ENCODE measurements around the gene ACTG1.

The ACTG1 gene

DNA sequence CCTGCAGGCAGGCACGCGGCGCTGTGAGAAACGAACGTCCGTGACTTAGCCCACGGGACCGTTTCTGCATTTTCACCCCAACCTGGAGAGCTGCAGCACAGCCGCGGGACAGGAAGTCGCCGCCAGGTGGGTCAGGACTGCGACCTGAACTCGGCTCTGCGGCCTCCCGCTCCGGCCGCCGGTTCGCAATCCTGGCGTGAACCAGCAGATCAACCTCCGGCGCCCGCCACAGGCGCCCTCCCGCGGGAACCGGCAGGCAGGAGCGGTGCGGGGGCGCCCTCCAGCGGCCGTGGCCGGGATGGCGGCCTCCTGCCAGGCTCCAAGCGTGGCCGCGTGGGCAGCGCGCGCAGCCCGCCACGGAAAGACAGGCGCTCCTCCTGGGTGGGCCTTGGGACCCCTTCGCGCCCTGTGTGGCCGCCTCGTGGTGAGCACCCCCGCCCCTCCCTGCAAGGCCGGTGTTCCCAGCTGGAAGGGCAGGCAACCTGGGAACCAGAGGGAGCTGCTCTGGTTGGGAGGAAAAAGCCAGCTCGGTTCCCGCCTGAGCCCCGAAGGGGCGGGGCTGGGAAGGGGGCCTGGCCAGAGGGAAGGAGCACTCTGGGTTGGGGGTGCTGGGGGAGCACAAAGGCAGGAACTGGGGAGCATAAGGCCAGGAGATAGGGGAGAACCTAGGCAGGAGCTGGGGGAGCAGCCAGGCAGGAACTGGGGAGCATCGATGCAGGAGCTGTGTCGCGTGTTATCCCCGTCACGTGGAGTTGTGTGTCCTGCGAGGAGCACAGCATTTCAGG lies 28.2 kb downstream of the ACTG1 start:
- peaks cover 45% of the 10 kb centered on the region for H3K4me1 ChIP-seq
- H3K9me3 ChIP-seq, result no peaks in the 10 kb centered on the region
- peak; percentile 81 to 93 for DNase-seq (ENCODE audit: low spot score in 2 of 2)
- H3K27me3 ChIP-seq (ENCODE audit: low read depth), result no peaks in the 10 kb centered on the region
- H3K36me3 ChIP-seq (replicated peaks), result no peaks in the 10 kb centered on the region
- peak overlapping the region; percentile 33 for H3K4me3 ChIP-seq
- in situ Hi-C loops (cut with MboI; ENCODE audit: low sequenced_read_pairs), result loop anchor here (5.0 to 10.0 kb wide), 3 partner anchors 90 to 227 kb away; partner anchors contain the start of gene BAHCC1

DNA sequence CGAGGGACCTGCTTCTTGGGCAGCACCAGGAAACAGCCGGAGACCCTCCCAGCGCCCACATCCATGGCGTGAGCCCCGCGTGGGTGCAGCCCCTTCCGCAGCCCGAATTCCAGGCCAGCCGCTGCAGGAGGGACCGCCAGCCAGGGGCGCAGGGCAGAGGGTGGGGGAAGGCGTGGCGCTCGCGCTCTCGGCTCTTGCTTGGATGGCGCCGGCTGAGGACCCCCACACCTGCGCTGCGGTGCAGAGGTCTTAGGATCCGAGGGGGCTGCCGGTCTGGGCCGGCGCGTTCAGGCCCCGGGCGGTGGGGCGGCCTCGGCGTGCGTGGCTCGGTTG lies 28.8 kb downstream of the ACTG1 start:
- in situ Hi-C loops (cut with MboI; ENCODE audit: low sequenced_read_pairs), result loop anchor here (5.0 to 10.0 kb wide), 3 partner anchors 89 to 227 kb away; partner anchors contain the start of gene BAHCC1
- H3K4me1 ChIP-seq, result peaks cover 41% of the 10 kb centered on the region
- DNase-seq (ENCODE audit: low spot score in 2 of 2), result no peak

DNA sequence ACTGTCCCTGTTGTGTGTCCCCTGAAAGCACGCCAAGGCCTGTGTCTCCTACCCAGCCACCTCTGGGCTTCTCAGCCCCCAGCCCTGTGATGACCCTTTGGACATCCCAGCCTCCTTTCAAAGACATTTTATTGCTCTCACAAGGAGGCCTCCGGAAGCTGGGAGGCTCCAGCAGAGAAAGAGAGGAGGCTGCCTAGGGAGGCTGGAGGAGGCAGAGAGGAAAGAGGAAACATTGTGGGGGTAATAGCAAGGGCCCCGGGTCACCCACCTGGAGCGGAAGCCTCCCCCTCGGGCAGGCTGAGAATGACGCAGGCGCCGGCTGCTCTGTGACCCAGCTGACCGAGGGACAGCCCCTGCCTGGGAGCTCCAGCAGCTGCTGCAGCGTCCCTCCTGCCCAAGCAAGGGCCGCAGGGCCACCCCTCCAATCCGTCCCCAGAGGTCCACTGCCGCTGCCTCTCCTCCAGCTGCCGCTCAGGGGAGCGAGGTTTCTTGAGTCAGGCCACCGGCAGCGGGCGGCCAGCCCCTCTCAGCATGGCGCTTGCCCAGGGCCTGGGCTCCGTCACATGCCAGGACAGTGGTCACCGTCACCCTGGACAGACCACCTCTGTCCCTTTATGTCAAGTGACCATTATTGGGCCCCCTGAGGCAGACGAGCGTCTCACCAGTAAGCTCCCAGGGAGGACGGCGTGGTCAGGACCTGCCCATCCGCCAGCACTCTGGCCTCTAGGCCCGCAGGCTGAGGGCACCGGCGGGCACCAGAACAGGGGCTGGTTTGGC lies 29.3 kb downstream of the ACTG1 start:
- Histone ChIP-seq H3K27me3 (ENCODE audit: low read depth) (no peaks in the 10 kb centered on the region), H3K4me1 (peaks cover 37% of the 10 kb centered on the region), H3K36me3 (replicated peaks) (no peaks in the 10 kb centered on the region), H3K9me3 (no peaks in the 10 kb centered on the region), H3K4me3 (no peak overlapping the region)
- in situ Hi-C loops (cut with MboI; ENCODE audit: low sequenced_read_pairs), result loop anchor here (5.0 to 10.0 kb wide), 3 partner anchors 88 to 226 kb away; partner anchors contain the start of gene BAHCC1
- no peak for DNase-seq (ENCODE audit: low spot score in 2 of 2)

More for the DNA sequence above, 28.8 kb downstream of the ACTG1 start:
- Histone ChIP-seq H3K36me3 (replicated peaks) (no peaks in the 10 kb centered on the region), H3K27me3 (ENCODE audit: low read depth) (no peaks in the 10 kb centered on the region), H3K4me3 (peak overlapping the region; percentile 33), H3K9me3 (no peaks in the 10 kb centered on the region)

DNA sequence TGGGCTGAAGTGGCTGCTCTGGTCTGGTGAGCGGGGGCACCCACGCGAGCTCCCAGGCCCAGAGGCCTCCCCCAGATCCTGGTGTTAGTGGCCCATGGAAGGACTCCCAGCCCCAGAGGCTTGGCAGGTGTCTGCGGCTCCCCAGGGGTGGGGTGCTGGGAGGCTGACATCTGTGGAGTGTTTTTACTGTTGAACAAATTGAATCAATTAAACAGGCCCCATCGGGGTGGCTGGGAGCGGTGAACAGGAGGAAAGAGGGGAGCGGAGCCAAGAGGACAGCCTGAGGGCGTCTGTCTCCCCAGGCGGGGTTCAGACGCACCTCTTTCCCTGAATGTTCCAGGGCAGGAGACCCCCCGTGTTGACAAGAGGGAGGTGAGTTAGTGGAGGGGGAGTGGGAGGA lies 29.9 kb downstream of the ACTG1 start:
- H3K4me3 ChIP-seq, result no peak overlapping the region

GRCh38 chr17:81481815-81482505 lies 30.6 kb downstream of the ACTG1 start:
- in situ Hi-C loops (cut with MboI; ENCODE audit: low sequenced_read_pairs), result loop anchor here (5.0 to 10.0 kb wide), 3 partner anchors 87 to 225 kb away; partner anchors contain the start of gene BAHCC1
- H3K4me3 ChIP-seq, result no peak overlapping the region
- no peak for DNase-seq (ENCODE audit: low spot score in 2 of 2)
- H3K36me3 ChIP-seq (replicated peaks), result no peaks in the 10 kb centered on the region
- H3K27me3 ChIP-seq (ENCODE audit: low read depth), result no peaks in the 10 kb centered on the region
- H3K4me1 ChIP-seq, result peaks cover 25% of the 10 kb centered on the region
- no peaks in the 10 kb centered on the region for H3K9me3 ChIP-seq

More for the DNA sequence above, 29.9 kb downstream of the ACTG1 start:
- no peak for DNase-seq (ENCODE audit: low spot score in 2 of 2)
- in situ Hi-C loops (cut with MboI; ENCODE audit: low sequenced_read_pairs), result loop anchor here (5.0 to 10.0 kb wide), 3 partner anchors 88 to 225 kb away; partner anchors contain the start of gene BAHCC1
- H3K27me3 ChIP-seq (ENCODE audit: low read depth), result no peaks in the 10 kb centered on the region
- peaks cover 33% of the 10 kb centered on the region for H3K4me1 ChIP-seq
- no peaks in the 10 kb centered on the region for H3K36me3 ChIP-seq (replicated peaks)
- H3K9me3 ChIP-seq, result no peaks in the 10 kb centered on the region

GRCh38 chr17:81481073-81481799 lies 31.4 kb downstream of the ACTG1 start:
- Histone ChIP-seq H3K9me3 (no peaks in the 10 kb centered on the region), H3K4me3 (no peak overlapping the region), H3K27me3 (ENCODE audit: low read depth) (no peaks in the 10 kb centered on the region), H3K36me3 (replicated peaks) (no peaks in the 10 kb centered on the region), H3K4me1 (peaks cover 18% of the 10 kb centered on the region)
- in situ Hi-C loops (cut with MboI; ENCODE audit: low sequenced_read_pairs), result loop anchor here (5.0 to 10.0 kb wide), 3 partner anchors 86 to 224 kb away; partner anchors contain the start of gene BAHCC1
- DNase-seq (ENCODE audit: low spot score in 2 of 2), result no peak

DNA sequence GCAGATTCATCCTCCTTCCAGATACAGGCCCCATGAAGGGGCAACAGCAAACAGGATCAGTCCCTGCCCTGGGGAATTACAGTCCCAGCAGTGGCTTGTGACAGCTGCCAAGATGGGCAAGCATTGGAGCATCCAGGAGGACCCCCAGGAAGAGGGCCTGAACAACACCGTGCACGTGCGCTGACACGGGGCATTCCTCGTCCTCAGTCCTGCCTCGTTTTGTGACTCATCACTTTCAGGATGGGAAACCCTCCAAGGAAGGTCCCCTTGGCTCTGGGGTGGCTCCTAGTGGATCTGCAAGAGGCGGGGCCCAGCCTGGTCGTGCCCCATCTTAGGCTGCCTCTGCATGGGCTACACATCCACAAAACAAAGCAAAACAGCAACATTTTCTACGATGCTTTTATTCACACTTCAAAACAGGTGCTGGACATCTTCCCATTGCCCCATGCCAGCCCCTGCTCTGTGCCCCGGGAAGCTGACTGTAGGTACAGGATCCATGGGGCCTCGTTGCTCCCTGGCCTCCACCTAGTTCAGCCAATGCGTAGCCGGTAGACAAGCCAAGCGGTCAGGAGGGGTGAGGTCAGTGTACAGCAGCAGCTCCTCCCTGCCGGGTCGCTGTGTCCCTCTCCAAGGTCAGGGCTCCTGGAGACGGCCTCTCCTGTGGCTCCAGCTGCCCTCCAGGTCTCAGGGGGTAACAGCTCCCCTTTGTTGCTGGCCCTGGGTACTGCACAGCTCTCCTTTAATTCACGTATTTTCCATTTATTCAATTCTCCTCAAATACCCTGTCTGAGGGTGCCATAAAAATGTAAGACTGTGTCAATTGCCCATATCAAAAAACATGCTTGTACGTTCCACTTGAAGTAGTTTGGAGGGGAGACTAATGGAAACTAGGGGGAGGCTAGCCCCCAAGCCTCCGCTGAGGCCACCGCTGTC lies 32.2 kb downstream of the ACTG1 start:
- no peak for DNase-seq (ENCODE audit: low spot score in 2 of 2)
- in situ Hi-C loops (cut with MboI; ENCODE audit: low sequenced_read_pairs), result loop anchor here (5.0 to 10.0 kb wide), 3 partner anchors 86 to 223 kb away; partner anchors contain the start of gene BAHCC1
- Histone ChIP-seq H3K4me3 (no peak overlapping the region), H3K9me3 (no peaks in the 10 kb centered on the region), H3K27me3 (ENCODE audit: low read depth) (no peaks in the 10 kb centered on the region), H3K4me1 (peaks cover 11% of the 10 kb centered on the region), H3K36me3 (replicated peaks) (no peaks in the 10 kb centered on the region)

- Histone ChIP-seq H3K27me3 (ENCODE audit: low read depth) (no peaks in the 10 kb centered on the region), H3K4me3 (no peak overlapping the region), H3K36me3 (replicated peaks) (no peaks in the 10 kb centered on the region), H3K9me3 (no peaks in the 10 kb centered on the region), H3K4me1 (peaks cover 5% of the 10 kb centered on the region)
- DNase-seq (ENCODE audit: low spot score in 2 of 2), result no peak
- in situ Hi-C loops (cut with MboI; ENCODE audit: low sequenced_read_pairs), result loop anchor here (5.0 to 10.0 kb wide), 3 partner anchors 85 to 222 kb away; partner anchors contain the start of gene BAHCC1
Observed at GRCh38 chr17:81479175-81480071, 33.2 kb downstream of the ACTG1 start.

GRCh38 chr17:81478119-81478518 lies 34.5 kb downstream of the ACTG1 start:
- in situ Hi-C loops (cut with MboI; ENCODE audit: low sequenced_read_pairs), result no loop called here
- Histone ChIP-seq H3K4me1 (no peaks in the 10 kb centered on the region), H3K27me3 (ENCODE audit: low read depth) (no peaks in the 10 kb centered on the region), H3K4me3 (no peak overlapping the region), H3K9me3 (no peaks in the 10 kb centered on the region), H3K36me3 (replicated peaks) (no peaks in the 10 kb centered on the region)
- DNase-seq (ENCODE audit: low spot score in 2 of 2), result no peak

DNA sequence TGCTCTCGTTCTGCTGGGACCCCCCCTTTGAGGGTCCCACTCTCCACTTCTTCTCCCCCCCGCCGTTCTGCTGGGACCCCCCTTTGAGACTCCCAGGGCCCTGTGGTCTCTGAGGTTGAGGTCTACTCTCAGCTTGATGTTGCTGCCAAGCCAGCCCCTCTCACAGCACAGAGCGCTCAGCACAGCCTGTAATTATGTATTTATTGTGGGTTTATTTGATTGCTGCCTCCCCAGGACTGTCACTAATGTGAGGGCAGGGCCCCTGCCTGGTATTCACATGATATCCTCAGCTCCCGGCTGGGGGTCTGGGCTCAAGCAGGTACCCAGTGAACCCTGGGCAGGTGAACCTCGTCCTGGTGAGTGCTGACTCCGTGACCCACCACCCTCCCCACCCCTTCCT lies 35.4 kb downstream of the ACTG1 start:
- Histone ChIP-seq H3K27me3 (ENCODE audit: low read depth) (no peaks in the 10 kb centered on the region), H3K36me3 (replicated peaks) (no peaks in the 10 kb centered on the region), H3K4me1 (no peaks in the 10 kb centered on the region), H3K4me3 (no peak overlapping the region), H3K9me3 (no peaks in the 10 kb centered on the region)
- no peak for DNase-seq (ENCODE audit: low spot score in 2 of 2)
- in situ Hi-C loops (cut with MboI; ENCODE audit: low sequenced_read_pairs), result no loop called here

GRCh38 chr17:81476635-81477034 lies 36.0 kb downstream of the ACTG1 start:
- DNase-seq (ENCODE audit: low spot score in 2 of 2), result no peak

More at GRCh38 chr17:81476635-81477034, 36.0 kb downstream of the ACTG1 start:
- H3K4me3 ChIP-seq, result no peak overlapping the region
- no peaks in the 10 kb centered on the region for H3K36me3 ChIP-seq (replicated peaks)
- H3K9me3 ChIP-seq, result no peaks in the 10 kb centered on the region
- in situ Hi-C loops (cut with MboI; ENCODE audit: low sequenced_read_pairs), result no loop called here
- H3K4me1 ChIP-seq, result no peaks in the 10 kb centered on the region
- no peaks in the 10 kb centered on the region for H3K27me3 ChIP-seq (ENCODE audit: low read depth)
